AG09309 (cell line): ENCODE results near the gene UQCRC1.

Experiments used
- DNase-seq: peaks from one replicate; pipeline ENCODE4 v3.0.0-alpha.2; 2010; ENCODE audit warnings: low read depth
- H3K4me3 ChIP-seq: 2 replicates; pipeline ENCODE4 v1.5.1; 2011; ENCODE audit warnings: mild to moderate bottlenecking, low read depth, low read length, moderate library complexity; ENCODE audit not compliant: control insufficient read depth
- CTCF ChIP-seq: IDR thresholded peaks from 2 replicates; pipeline ENCODE4 v1.5.1; 2011; ENCODE audit warnings: mild to moderate bottlenecking, low read depth, low read length, inconsistent platforms; ENCODE audit not compliant: insufficient read depth, control insufficient read depth; ENCODE audit errors: missing control alignments

The UQCRC1 gene

GRCh38 chr3:48599077-48599501, 10.4 kb downstream of the UQCRC1 start:
- H3K4me3 ChIP-seq: peak overlapping the region; percentile 24
- TF ChIP-seq CTCF: no peak
- DNase-seq: no peak

- peak; percentile 88 for DNase-seq
- TF ChIP-seq CTCF: peak; percentile 8
- peak overlapping the region; percentile 24 for H3K4me3 ChIP-seq
Observed at GRCh38 chr3:48598323-48599076, 10.9 kb downstream of the UQCRC1 start.

DNA sequence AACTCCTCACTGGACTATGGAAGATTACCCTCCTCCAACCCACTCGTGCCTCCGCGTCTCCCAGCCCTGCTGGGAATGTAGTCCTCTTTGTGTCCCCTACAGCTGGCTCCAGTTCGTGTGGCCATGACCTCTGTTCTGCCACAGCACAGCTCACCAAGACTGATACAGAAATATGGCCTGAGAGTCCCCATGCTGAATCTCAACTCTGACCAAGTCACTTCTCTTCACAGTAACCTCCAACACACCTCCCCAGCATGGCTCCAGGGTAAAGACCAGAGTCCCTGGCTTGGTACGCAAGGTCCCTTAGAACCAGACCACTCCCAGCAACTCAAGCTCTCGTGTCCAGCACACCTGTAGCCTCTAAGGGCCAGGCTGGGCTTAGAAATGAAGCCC, 12.0 kb downstream of the UQCRC1 start:
- H3K4me3 ChIP-seq: no peak overlapping the region
- no peak for TF ChIP-seq CTCF
- DNase-seq: no peak

DNA sequence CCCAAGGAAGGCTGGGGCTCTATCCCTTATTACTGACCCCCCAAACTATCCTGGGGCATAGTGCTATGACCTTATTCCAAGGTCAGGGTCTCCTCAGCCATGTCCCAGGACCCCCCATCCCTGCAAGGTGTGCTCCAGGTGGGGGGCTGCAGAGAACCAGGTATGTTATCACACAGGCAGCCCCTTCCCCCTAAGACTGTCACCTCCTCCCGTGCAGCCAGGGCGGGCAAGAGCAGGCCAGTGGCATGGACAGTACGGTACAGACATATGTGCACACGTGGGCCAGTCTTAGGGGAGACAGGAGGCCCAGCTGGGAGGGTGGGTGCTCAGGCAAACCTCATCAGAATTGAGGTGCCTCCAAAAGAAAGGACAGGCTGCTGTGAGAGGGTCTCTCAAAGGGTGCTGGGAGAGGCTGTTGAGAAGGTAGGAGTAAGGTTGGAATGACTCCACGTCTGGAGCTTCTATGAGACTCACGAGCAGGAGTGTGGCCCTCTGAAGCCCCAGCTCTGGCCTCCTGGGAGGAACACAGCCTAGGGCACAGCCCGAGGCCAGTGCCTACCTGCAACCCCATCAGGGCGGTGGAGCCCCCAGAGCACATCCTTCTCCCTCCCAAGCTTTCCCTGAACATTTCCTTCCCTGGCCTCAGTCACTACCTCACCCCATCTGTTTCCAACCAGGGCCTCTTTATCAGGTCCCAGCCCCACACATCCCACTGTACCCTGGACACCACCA, 12.6 kb downstream of the UQCRC1 start:
- no peak overlapping the region for H3K4me3 ChIP-seq
- DNase-seq: no peak
- TF ChIP-seq CTCF: no peak

DNA sequence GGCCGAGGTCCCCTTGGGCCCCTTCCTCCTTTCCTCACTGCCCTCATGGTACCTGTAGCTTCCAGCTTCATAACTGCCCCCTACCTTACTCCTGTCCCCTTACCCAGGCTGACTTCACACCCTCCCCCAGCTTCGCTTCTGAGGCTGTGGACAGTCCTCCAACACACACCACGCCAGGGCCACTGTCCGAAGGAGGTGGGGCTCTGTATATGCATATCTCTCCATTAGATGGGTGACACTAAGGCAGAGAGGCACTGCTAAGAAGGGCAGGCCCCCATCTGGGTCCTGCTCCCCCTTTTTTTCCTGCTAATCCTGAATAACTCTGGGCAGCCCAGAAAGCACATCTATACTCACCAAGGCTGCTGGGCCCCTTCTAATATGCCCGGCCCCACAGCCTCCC, 13.3 kb downstream of the UQCRC1 start:
- no peak overlapping the region for H3K4me3 ChIP-seq
- TF ChIP-seq CTCF: no peak
- DNase-seq: no peak

DNA sequence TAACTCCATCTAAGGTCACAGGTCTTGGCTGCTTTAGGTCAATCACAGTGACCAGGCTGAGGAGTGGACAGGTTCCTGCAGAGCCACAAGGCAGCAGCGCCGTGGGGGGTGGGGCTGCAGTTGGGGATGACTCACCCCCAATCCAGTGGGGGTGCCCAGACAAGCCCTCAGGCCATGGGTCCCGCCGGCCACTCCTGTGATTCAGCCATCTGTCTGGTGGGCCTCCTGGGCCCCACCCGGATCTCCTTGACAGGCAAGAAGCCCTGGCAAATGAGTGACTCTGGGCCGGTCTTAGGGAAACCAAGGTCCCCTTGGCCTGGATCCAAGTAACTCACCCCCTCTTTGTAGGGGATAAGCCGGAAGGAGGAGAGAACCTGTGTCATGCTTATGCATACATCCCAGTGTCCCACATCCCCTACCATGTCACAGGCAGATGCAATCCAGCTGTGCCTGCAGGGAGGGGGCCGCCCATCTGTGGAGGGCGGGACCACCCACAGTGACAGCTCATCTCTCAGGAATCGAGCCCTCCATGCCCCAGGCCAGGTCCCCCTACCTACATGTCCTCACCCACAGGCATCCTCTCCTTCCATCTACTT, 13.8 kb downstream of the UQCRC1 start:
- peak overlapping the region; percentile 62 for H3K4me3 ChIP-seq
- TF ChIP-seq CTCF: no peak
- DNase-seq: peak; percentile 72
